NB4 (cell line): Measurements from ENCODE around the gene SLC41A3.

Experiments
- CTCF ChIP-seq: IDR thresholded peaks from one replicate; pipeline ENCODE4 v1.5.1; 2012; ENCODE audit warnings: low read depth, low read length
- POLR2A ChIP-seq: IDR thresholded peaks from 2 replicates; pipeline ENCODE4 v1.6.1; 2011; ENCODE audit warnings: mild to moderate bottlenecking; ENCODE audit not compliant: insufficient read length; ENCODE audit errors: extremely low read depth

DNA sequence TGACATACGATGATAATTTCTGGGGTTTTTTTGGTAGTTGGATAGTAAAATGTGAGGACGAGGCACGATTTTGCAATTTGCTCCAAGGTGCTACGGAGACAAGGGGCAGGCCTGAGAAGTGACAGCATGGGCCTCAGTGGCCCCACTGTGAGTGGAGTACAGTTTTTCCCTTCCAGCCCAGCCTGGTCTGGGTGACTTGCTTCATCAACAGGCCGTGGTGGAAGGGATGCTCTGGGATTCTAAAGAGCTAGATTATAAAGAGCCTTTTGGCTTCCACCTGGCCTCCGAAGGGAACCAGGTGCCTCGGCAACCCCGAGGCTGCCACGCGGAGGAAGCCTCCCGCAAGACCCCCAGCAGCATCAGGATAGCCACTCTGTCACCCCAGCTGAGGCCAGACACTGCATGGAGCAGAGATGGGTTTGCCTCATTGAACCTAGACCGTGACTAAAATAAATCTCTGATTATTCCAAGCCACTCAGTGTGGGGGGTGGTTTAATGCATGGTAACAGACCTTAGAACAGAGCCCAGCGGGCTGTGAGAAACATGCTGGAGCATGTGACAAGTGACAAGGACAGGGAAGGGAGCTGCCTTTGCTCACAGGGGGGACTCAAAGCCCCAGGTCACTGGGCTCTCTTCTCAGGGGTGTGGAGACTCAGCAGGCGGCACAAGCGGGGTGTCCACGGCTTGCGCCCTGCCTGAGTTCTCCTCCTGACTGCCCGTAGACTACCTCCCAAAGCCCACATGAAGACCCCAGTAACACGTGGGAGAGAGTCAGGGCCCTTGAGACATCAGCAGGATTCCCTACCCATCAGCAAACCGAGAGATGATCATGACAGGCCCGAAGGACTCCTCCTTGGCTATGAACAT, 22.6 kb upstream of the SLC41A3 start:
- TF ChIP-seq CTCF (no peak), POLR2A (no peak)
